ENCODE measurements around the gene C3orf20.
"Not testable (repeated sequence)": the region's sequence is repeated elsewhere in the genome, so short reads cannot be mapped to it uniquely, and the experiment has no call there.

DNA sequence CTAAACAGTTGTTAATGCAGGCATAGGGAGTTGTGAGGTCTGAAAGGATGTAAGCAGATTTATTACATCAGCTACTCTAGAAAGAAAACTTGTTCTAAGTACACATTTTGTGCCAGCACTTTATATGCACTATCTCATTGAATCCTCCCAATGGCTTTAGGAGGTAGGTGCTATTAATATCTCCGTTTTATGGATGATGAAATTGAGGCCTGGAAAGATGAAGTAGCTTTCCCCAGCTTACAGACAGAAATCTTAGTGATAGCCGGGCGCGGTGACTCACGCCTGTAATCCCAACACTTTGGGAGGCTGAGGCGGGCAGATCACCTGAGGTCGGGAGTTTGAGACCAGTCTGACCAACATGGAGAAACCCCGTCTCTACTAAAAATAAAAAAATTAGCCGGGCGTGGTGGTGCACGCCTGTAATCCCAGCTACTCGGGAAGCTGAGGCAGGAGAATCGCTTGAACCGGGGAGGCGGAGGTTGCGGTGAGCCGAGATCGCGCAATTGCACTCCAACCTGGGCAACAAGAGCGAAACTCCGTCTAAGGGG is 22.5 kb upstream of the C3orf20 start:
- TF ChIP-seq, protein P1, sequence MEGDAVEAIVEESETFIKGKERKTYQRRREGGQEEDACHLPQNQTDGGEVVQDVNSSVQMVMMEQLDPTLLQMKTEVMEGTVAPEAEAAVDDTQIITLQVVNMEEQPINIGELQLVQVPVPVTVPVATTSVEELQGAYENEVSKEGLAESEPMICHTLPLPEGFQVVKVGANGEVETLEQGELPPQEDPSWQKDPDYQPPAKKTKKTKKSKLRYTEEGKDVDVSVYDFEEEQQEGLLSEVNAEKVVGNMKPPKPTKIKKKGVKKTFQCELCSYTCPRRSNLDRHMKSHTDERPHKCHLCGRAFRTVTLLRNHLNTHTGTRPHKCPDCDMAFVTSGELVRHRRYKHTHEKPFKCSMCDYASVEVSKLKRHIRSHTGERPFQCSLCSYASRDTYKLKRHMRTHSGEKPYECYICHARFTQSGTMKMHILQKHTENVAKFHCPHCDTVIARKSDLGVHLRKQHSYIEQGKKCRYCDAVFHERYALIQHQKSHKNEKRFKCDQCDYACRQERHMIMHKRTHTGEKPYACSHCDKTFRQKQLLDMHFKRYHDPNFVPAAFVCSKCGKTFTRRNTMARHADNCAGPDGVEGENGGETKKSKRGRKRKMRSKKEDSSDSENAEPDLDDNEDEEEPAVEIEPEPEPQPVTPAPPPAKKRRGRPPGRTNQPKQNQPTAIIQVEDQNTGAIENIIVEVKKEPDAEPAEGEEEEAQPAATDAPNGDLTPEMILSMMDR (IDR thresholded peaks at IDR 0.05): not testable (repeated sequence)
- TF ChIP-seq POLR2A (IDR thresholded peaks at IDR 0.05): not testable (repeated sequence)
